GM12878 (cell line): ENCODE measurements around the gene MAGI2. TPM values are rescaled to one million over a fixed set of nuclear protein-coding genes. Genes with fewer than 3 reads are reported as not detected.

Experiments used
- ATAC-seq: fragments of 200-7000 bp; cut with Tn5 transposase; 3 replicates; pipeline ENCODE4 v1.9.1; 2020; ENCODE audit warnings: mild to moderate bottlenecking, moderate library complexity
- BruUV-seq: library from RNA; stranded (reverse); fragments of 400-500 nt; replicated peaks from 2 replicates; lab custom pipeline; 2021; lab: Mats Ljungman, UMichigan
- CTCF ChIA-PET: fragments of 300-600 bp; sonication (Branson Sonifier 250); formaldehyde crosslinking; extraction: SDS; loops from one replicate; lab custom pipeline; 2021; ENCODE audit warnings: inconsistent platforms; lab: Yijun Ruan, JAX
- POLR2A ChIA-PET: fragments of 350-600 bp; formaldehyde crosslinking; extraction: SDS; loops from one replicate; lab custom pipeline; 2021; ENCODE audit warnings: inconsistent platforms; lab: Charles Lee
- RAD21 ChIA-PET: fragments of 300-600 bp; sonication (Branson Sonifier 250); formaldehyde crosslinking; loops from one replicate; lab custom pipeline; 2023; ENCODE audit warnings: antibody characterized with exemption; ENCODE audit not compliant: unreplicated experiment; lab: Charles Lee
- SMC1A ChIA-PET: fragments of 300-600 bp; sonication (Branson Sonifier 250); formaldehyde crosslinking; loops from one replicate; lab custom pipeline; 2023; ENCODE audit not compliant: unreplicated experiment, uncharacterized antibody; lab: Charles Lee
- DNase-seq: peaks from one replicate; pipeline ENCODE4 v3.0.0-alpha.2; 2011; ENCODE audit warnings: low read depth, low spot score
- FAIRE-seq: peaks from 3 replicates; lab custom pipeline; 2011; peaks lifted over from hg19 to GRCh38; lab: Jason Lieb, UNC
- H2AFZ ChIP-seq: 2 replicates; pipeline ENCODE4 v1.6.0; 2011; ENCODE audit warnings: low read depth, low read length, control low read depth; ENCODE audit not compliant: control insufficient read depth
- H3K27ac ChIP-seq: 2 replicates; pipeline ENCODE4 v1.5.1; 2011; ENCODE audit warnings: control low read depth; ENCODE audit not compliant: control insufficient read depth, insufficient read depth
- H3K27me3 ChIP-seq, 2 experiments: replicated peaks in 1 of 2; 2 replicates each; pipeline versions ENCODE4 v1.6.0 to v1.6.1; 2011; ENCODE audit warnings: low read length in 1 of 2; ENCODE audit not compliant: control insufficient read depth in 2 of 2, insufficient read depth in 2 of 2
- H3K36me3 ChIP-seq, 2 experiments: 2 replicates each; pipeline ENCODE4 v1.5.1; 2011; ENCODE audit warnings: low read length in 1 of 2; ENCODE audit not compliant: control insufficient read depth in 2 of 2, insufficient read depth in 2 of 2
- H3K4me1 ChIP-seq: 2 replicates; pipeline ENCODE4 v1.6.1; 2011; ENCODE audit warnings: mild to moderate bottlenecking, low read length, moderate library complexity, mixed read lengths; ENCODE audit not compliant: control insufficient read depth, insufficient read depth
- H3K4me2 ChIP-seq: 2 replicates; pipeline ENCODE4 v1.6.0; 2011; ENCODE audit warnings: control low read depth; ENCODE audit not compliant: control insufficient read depth, insufficient read depth
- H3K4me3 ChIP-seq: fragments of 200-600 bp; sonication (generic); 2 replicates; pipeline ENCODE4 v1.5.1; 2016
- H3K79me2 ChIP-seq: 2 replicates; pipeline ENCODE4 v1.6.0; 2011; ENCODE audit warnings: low read length; ENCODE audit not compliant: control insufficient read depth, insufficient read depth
- H3K9ac ChIP-seq: 2 replicates; pipeline ENCODE4 v1.8.0; 2011; ENCODE audit warnings: low read length, control low read depth, mixed read lengths; ENCODE audit not compliant: control insufficient read depth, insufficient read depth
- H3K9me3 ChIP-seq: replicated peaks from 3 replicates; pipeline ENCODE4 v1.5.1; 2011; ENCODE audit warnings: mild to moderate bottlenecking, low read length; ENCODE audit not compliant: control insufficient read depth, insufficient read depth
- H4K20me1 ChIP-seq: 2 replicates; pipeline ENCODE4 v1.6.0; 2011; ENCODE audit not compliant: control insufficient read depth, insufficient read depth
- ATF7 ChIP-seq: fragments of 450-650 bp; IDR thresholded peaks from 2 replicates; pipeline ENCODE4 v1.6.1; 2016; ENCODE audit warnings: low read depth, mild to moderate bottlenecking
- CHD1 ChIP-seq: IDR thresholded peaks from 2 replicates; pipeline ENCODE4 v1.6.1; 2012; ENCODE audit warnings: low read depth, low read length, improper control_type of control experiment
- DPF2 ChIP-seq: fragments of 450-650 bp; IDR thresholded peaks from 2 replicates; pipeline ENCODE4 v1.6.1; 2017; ENCODE audit warnings: mild to moderate bottlenecking
- ESRRA ChIP-seq: IDR thresholded peaks from 2 replicates; pipeline ENCODE4 v1.6.1; 2012; ENCODE audit warnings: mild to moderate bottlenecking, low read length, improper control_type of control experiment
- FOS ChIP-seq: IDR thresholded peaks from 3 replicates; pipeline ENCODE4 v1.6.1; 2011; ENCODE audit warnings: borderline replicate concordance; ENCODE audit not compliant: insufficient read length; ENCODE audit errors: extremely low read depth
- JUNB ChIP-seq: IDR thresholded peaks from 2 replicates; pipeline ENCODE4 v1.6.1; 2016; ENCODE audit warnings: antibody characterized with exemption, mild to moderate bottlenecking
- MYB ChIP-seq: fragments of 150-350 bp; IDR thresholded peaks from 2 replicates; pipeline ENCODE4 v1.6.1; 2014; ENCODE audit warnings: mild to moderate bottlenecking, low read depth, low read length, borderline replicate concordance
- NFYB ChIP-seq: IDR thresholded peaks from 2 replicates; pipeline ENCODE4 v1.6.1; 2011; ENCODE audit warnings: low read depth, mild to moderate bottlenecking, low read length, improper control_type of control experiment, moderate library complexity; ENCODE audit not compliant: insufficient read depth
- POU2F2 ChIP-seq: IDR thresholded peaks from 3 replicates; pipeline ENCODE4 v1.6.1; 2011; ENCODE audit warnings: low read depth, mild to moderate bottlenecking, low read length, borderline replicate concordance
- RCOR1 ChIP-seq: conservative IDR thresholded peaks from 2 replicates; pipeline ENCODE4 v1.6.1; 2012; ENCODE audit warnings: low read depth, low read length, improper control_type of control experiment
- RFX5 ChIP-seq: IDR thresholded peaks from 2 replicates; pipeline ENCODE4 v1.6.1; 2011; ENCODE audit warnings: low read depth, low read length, improper control_type of control experiment
- STAT1 ChIP-seq: fragments of 450-650 bp; conservative IDR thresholded peaks from 2 replicates; pipeline ENCODE4 v1.6.1; 2014; ENCODE audit warnings: antibody characterized with exemption, mild to moderate bottlenecking
- WRNIP1 ChIP-seq: IDR thresholded peaks from 2 replicates; pipeline ENCODE4 v1.6.1; 2011; ENCODE audit warnings: low read depth, low read length, improper control_type of control experiment, borderline replicate concordance
- ZNF384 ChIP-seq: IDR thresholded peaks from 2 replicates; pipeline ENCODE4 v1.6.1; 2012; ENCODE audit warnings: low read depth, mild to moderate bottlenecking, low read length, improper control_type of control experiment, borderline replicate concordance
- ZNF622 ChIP-seq: fragments of 450-650 bp; IDR thresholded peaks from 2 replicates; pipeline ENCODE4 v1.6.1; 2017; ENCODE audit warnings: mild to moderate bottlenecking, inconsistent platforms
- WGBS: methylation state at CpG from one replicate; pipeline ENCODE4 v1.1.6; 2016; ENCODE audit warnings: low lambda C conversion rate; ENCODE audit not compliant: insufficient replicate concordance, insufficient coverage; ENCODE audit errors: missing lambda C conversion rate; 5-methylcytosine and 5-hydroxymethylcytosine counted together
- in situ Hi-C: fragments of 300-500 bp; cut with MboI; formaldehyde crosslinking; loops from 9 replicates; pipeline ENCODE4 v1.14.3; 2018; ENCODE audit warnings: mixed read lengths
- intact Hi-C: fragments of 100-400 bp; cut with micrococcal nuclease; formaldehyde crosslinking; loops from one replicate; pipeline ENCODE4 v1.14.2; 2022; ENCODE audit not compliant: unreplicated experiment
- polyA plus RNA-seq, 11 experiments: library from polyadenylated mRNA; depleted of rRNA in 4 of 11; unstranded in 6 of 11; stranded (reverse) in 5 of 11; fragments of >200 nt; fragmentation: Nextera tagmentation in 4 of 11; fragmentation: Illumina TruSeq in 1 of 11; extraction: Ambion mirVana in 4 of 11; extraction: Trizol in 1 of 11; gene quantifications; 1 replicate in 1 of 11; 2 replicates in 10 of 11; pipeline versions ENCODE4 v1.2.1 to v1.2.3, GENCODE V29; 2011 to 2016; ENCODE audit warnings: inconsistent platforms in 2 of 11, missing spikeins in 2 of 11, low read depth in 1 of 11
- total RNA-seq, 4 experiments: library from RNA; depleted of rRNA in 3 of 4; stranded (reverse); fragments of >200 nt in 3 of 4; fragmentation: Illumina TruSeq in 1 of 4; extraction: Trizol in 1 of 4; gene quantifications; 2 replicates each; pipeline versions ENCODE4 v1.2.1 to v1.2.3, GENCODE V29; 2013 to 2021
- TF ChIP-seq, protein P1 (sequence below): fragments of 450-650 bp; IDR thresholded peaks from 2 replicates; pipeline ENCODE4 v1.6.1; 2017; ENCODE audit warnings: mild to moderate bottlenecking, moderate library complexity

The MAGI2 gene
- total and polyA plus RNA-seq, 10 of the 15 experiments (the other 5 are each of a cell fraction or from before 2014, with no cell fraction given) = 0.01 to 0.31 (median 0.05) TPM; not detected in 2

DNA sequence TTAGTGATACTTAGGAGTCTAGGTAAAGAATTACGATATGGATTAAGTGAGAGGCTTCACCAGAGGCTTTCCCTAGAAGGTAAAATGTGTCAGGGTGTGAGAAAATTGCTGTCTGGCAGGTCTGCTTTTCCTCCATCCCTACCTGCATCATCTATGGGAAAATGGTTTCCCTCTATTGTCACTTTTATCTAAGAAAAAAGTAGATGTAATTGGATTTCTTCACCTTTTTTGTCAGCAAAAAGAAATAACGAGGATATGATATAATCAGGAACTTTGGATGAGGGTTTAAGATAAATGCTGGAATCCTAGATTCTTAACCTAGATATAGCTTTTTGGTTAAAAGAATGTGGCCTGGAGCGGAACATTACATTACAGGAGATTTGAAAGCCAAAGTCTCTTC, 146.1 kb downstream of the MAGI2 start:
- Histone ChIP-seq H3K27me3 (no peaks in the 10 kb centered on the region), H3K27ac (no peak overlapping the region), H3K36me3 (no peaks in the 10 kb centered on the region), H3K4me1 (no peaks in the 10 kb centered on the region), H4K20me1 (no peaks in the 10 kb centered on the region), H3K4me3 (no peak overlapping the region), H3K9me3 (no peaks in the 10 kb centered on the region), H3K4me2 (no peak overlapping the region), H2AFZ (no peak overlapping the region), H3K79me2 (no peaks in the 10 kb centered on the region), H3K9ac (no peak overlapping the region)
- ATAC-seq (no peak), FAIRE-seq (no peak), DNase-seq (no peak)
- in situ Hi-C loops (no loop called here), intact Hi-C loops (no loop called here)
- no TSS peak for BruUV-seq
- ChIA-PET SMC1A (no interaction called here), RAD21 (no interaction called here), CTCF (interaction anchor here (3.7 kb wide), 1 partner anchor 9 kb away, joined by 15 read pairs; no protein-coding TSS in a partner anchor), POLR2A (no interaction called here)
- TF ChIP-seq ATF7 (no peak), RFX5 (no peak), DPF2 (no peak), WRNIP1 (no peak), RCOR1 (no peak), NFYB (no peak), CHD1 (no peak), MYB (no peak), ZNF622 (no peak), ZNF384 (no peak), POU2F2 (no peak), STAT1 (no peak), FOS (no peak), JUNB (no peak), ESRRA (no peak)
- TF ChIP-seq, protein P1, sequence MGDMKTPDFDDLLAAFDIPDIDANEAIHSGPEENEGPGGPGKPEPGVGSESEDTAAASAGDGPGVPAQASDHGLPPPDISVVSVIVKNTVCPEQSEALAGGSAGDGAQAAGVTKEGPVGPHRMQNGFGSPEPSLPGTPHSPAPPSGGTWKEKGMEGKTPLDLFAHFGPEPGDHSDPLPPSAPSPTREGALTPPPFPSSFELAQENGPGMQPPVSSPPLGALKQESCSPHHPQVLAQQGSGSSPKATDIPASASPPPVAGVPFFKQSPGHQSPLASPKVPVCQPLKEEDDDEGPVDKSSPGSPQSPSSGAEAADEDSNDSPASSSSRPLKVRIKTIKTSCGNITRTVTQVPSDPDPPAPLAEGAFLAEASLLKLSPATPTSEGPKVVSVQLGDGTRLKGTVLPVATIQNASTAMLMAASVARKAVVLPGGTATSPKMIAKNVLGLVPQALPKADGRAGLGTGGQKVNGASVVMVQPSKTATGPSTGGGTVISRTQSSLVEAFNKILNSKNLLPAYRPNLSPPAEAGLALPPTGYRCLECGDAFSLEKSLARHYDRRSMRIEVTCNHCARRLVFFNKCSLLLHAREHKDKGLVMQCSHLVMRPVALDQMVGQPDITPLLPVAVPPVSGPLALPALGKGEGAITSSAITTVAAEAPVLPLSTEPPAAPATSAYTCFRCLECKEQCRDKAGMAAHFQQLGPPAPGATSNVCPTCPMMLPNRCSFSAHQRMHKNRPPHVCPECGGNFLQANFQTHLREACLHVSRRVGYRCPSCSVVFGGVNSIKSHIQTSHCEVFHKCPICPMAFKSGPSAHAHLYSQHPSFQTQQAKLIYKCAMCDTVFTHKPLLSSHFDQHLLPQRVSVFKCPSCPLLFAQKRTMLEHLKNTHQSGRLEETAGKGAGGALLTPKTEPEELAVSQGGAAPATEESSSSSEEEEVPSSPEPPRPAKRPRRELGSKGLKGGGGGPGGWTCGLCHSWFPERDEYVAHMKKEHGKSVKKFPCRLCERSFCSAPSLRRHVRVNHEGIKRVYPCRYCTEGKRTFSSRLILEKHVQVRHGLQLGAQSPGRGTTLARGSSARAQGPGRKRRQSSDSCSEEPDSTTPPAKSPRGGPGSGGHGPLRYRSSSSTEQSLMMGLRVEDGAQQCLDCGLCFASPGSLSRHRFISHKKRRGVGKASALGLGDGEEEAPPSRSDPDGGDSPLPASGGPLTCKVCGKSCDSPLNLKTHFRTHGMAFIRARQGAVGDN = no peak
- WGBS = 17% methylated on average over 3 of the region's 3 CpGs
